HCT116 (cell line): Measurements from ENCODE around the gene SART3.

Experiments
- CEBPB ChIP-seq: IDR thresholded peaks from 2 replicates; pipeline ENCODE4 v1.6.1; 2012; ENCODE audit warnings: low read depth
- ELF1 ChIP-seq: IDR thresholded peaks from 2 replicates; pipeline ENCODE4 v1.6.1; 2012; ENCODE audit warnings: low read depth, borderline replicate concordance
- POLR2AphosphoS5 ChIP-seq: IDR thresholded peaks from 2 replicates; pipeline ENCODE4 v1.6.1; 2011; ENCODE audit warnings: mild to moderate bottlenecking, low read depth, low read length, moderate library complexity
- SP1 ChIP-seq: IDR thresholded peaks from 2 replicates; pipeline ENCODE4 v1.6.1; 2012; ENCODE audit warnings: low read depth
- TCF7L2 ChIP-seq: IDR thresholded peaks from 2 replicates; pipeline ENCODE4 v1.7.0; 2011; ENCODE audit warnings: borderline replicate concordance, inconsistent platforms; ENCODE audit not compliant: insufficient read depth, insufficient read length; ENCODE audit errors: extremely low read depth
- YY1 ChIP-seq: IDR thresholded peaks from 2 replicates; pipeline ENCODE4 v1.6.1; 2011; ENCODE audit warnings: low read length, low read depth, moderate library complexity, mild to moderate bottlenecking; ENCODE audit not compliant: insufficient replicate concordance; ENCODE audit errors: extremely low read depth
- TF ChIP-seq, protein P1 (sequence below), 3 experiments: fragments of 200-600 bp in 1 of 3; sonication (generic) in 1 of 3; IDR thresholded peaks in 2 of 3; conservative IDR thresholded peaks in 1 of 3; 2 replicates each; pipeline ENCODE4 v1.5.1; 2012 to 2017; ENCODE audit warnings: low read depth in 2 of 3, low read length in 2 of 3, antibody characterized with exemption in 1 of 3, borderline replicate concordance in 1 of 3, control low read depth in 1 of 3, mild to moderate bottlenecking in 1 of 3, mixed read lengths in 1 of 3, mixed run types in 1 of 3, moderate library complexity in 1 of 3; ENCODE audit not compliant: insufficient read depth in 1 of 3

DNA sequence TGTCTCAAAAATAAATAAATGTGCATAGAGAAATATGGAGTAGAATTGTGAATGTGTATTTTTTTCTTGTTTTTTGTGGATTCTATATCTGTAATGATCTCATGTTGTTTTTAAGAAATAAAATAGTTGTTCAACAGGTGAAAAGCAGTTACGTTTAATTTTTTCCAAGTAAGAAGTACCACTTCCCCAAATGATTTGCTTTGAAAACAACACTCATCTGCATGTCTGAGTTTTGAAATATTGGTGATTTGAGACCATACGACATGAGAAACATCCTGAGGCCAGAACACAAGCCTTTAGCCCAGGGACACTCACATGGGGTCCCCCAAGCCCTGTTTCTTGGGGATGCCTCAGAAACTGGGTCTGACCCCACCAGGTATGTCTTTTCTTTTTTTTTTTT, 50.1 kb downstream of the SART3 start:
- TF ChIP-seq SP1, result no peak
- TF ChIP-seq, protein P1, sequence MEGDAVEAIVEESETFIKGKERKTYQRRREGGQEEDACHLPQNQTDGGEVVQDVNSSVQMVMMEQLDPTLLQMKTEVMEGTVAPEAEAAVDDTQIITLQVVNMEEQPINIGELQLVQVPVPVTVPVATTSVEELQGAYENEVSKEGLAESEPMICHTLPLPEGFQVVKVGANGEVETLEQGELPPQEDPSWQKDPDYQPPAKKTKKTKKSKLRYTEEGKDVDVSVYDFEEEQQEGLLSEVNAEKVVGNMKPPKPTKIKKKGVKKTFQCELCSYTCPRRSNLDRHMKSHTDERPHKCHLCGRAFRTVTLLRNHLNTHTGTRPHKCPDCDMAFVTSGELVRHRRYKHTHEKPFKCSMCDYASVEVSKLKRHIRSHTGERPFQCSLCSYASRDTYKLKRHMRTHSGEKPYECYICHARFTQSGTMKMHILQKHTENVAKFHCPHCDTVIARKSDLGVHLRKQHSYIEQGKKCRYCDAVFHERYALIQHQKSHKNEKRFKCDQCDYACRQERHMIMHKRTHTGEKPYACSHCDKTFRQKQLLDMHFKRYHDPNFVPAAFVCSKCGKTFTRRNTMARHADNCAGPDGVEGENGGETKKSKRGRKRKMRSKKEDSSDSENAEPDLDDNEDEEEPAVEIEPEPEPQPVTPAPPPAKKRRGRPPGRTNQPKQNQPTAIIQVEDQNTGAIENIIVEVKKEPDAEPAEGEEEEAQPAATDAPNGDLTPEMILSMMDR (IDR thresholded peaks at IDR 0.05 in 2 of 3, conservative IDR thresholded peaks at IDR 0.05 in 1 of 3; ENCODE audit: borderline replicate concordance in 1 of 3, insufficient read depth in 1 of 3, low read depth in 2 of 3, low read length in 2 of 3), result no peak
- no peak for TF ChIP-seq ELF1
- TF ChIP-seq CEBPB, result no peak
- TF ChIP-seq TCF7L2, result no peak
- TF ChIP-seq POLR2AphosphoS5, result no peak
- no peak for TF ChIP-seq YY1
